Measurements from ENCODE around the gene LENG8.

The LENG8 gene

GRCh38 chr19:54415901-54416673, 32.9 kb upstream of the LENG8 start:
- peaks cover 43% of the 10 kb centered on the region for H3K27me3 Mint-ChIP-seq (ENCODE audit: low read depth)
- TF ChIP-seq CTCF (IDR thresholded peaks at IDR 0.05; ENCODE audit: unreplicated experiment in 3 of 3) = no peak
- H3K9me3 Mint-ChIP-seq = peaks cover 5% of the 10 kb centered on the region
- H3K36me3 Mint-ChIP-seq (ENCODE audit: low read depth) = no peaks in the 10 kb centered on the region
- peak overlapping the region; percentile 49 to 68 (median 67) for H3K4me3 Mint-ChIP-seq
- no peak overlapping the region for H3K27ac Mint-ChIP-seq
- peaks cover 23% of the 10 kb centered on the region for H3K4me1 Mint-ChIP-seq

GRCh38 chr19:54416695-54417491, 32.1 kb upstream of the LENG8 start:
- no peaks in the 10 kb centered on the region for H3K36me3 Mint-ChIP-seq (ENCODE audit: low read depth)
- peaks cover 5% of the 10 kb centered on the region for H3K9me3 Mint-ChIP-seq
- peak overlapping the region; percentile 44 to 69 (median 66) for H3K4me3 Mint-ChIP-seq
- H3K27me3 Mint-ChIP-seq (ENCODE audit: low read depth) = peaks cover 42% of the 10 kb centered on the region
- H3K27ac Mint-ChIP-seq = peak overlapping the region; percentile 6 to 71 (median 15)
- no peak for TF ChIP-seq CTCF (IDR thresholded peaks at IDR 0.05; ENCODE audit: unreplicated experiment in 3 of 3)
- H3K4me1 Mint-ChIP-seq = peaks cover 23% of the 10 kb centered on the region

GRCh38 chr19:54418030-54418929, 30.7 kb upstream of the LENG8 start:
- no peak for TF ChIP-seq CTCF (IDR thresholded peaks at IDR 0.05; ENCODE audit: unreplicated experiment in 3 of 3)
- peaks cover 28% of the 10 kb centered on the region for H3K4me1 Mint-ChIP-seq
- no peaks in the 10 kb centered on the region for H3K36me3 Mint-ChIP-seq (ENCODE audit: low read depth)
- peaks cover 5% of the 10 kb centered on the region for H3K9me3 Mint-ChIP-seq
- H3K27me3 Mint-ChIP-seq (ENCODE audit: low read depth) = peaks cover 44% of the 10 kb centered on the region
- peak overlapping the region; percentile 28 to 51 (median 44) for H3K4me3 Mint-ChIP-seq
- peak overlapping the region; percentile 68 to 75 (median 71) for H3K27ac Mint-ChIP-seq

- TF ChIP-seq CTCF (IDR thresholded peaks at IDR 0.05; ENCODE audit: unreplicated experiment in 3 of 3) = no peak
- Mint-ChIP-seq H3K36me3 (ENCODE audit: low read depth) (no peaks in the 10 kb centered on the region), H3K27me3 (ENCODE audit: low read depth) (peaks cover 39% of the 10 kb centered on the region), H3K27ac (peak overlapping the region; percentile 59 to 81 (median 61)), H3K4me3 (peak overlapping the region; percentile 7 to 57 (median 47)), H3K9me3 (peaks cover 2% of the 10 kb centered on the region), H3K4me1 (peaks cover 28% of the 10 kb centered on the region)
Observed at GRCh38 chr19:54418930-54419800, 29.8 kb upstream of the LENG8 start.

GRCh38 chr19:54420068-54420382, 29.0 kb upstream of the LENG8 start:
- peak overlapping the region; percentile 59 to 81 (median 61) for H3K27ac Mint-ChIP-seq
- H3K4me3 Mint-ChIP-seq = peak overlapping the region; percentile 7 to 57 (median 47)
- H3K4me1 Mint-ChIP-seq = peaks cover 28% of the 10 kb centered on the region
- peaks cover 30% of the 10 kb centered on the region for H3K27me3 Mint-ChIP-seq (ENCODE audit: low read depth)
- no peaks in the 10 kb centered on the region for H3K9me3 Mint-ChIP-seq
- H3K36me3 Mint-ChIP-seq (ENCODE audit: low read depth) = no peaks in the 10 kb centered on the region
- TF ChIP-seq CTCF (IDR thresholded peaks at IDR 0.05; ENCODE audit: unreplicated experiment in 3 of 3) = no peak
